PC-9 (cell line): ENCODE data around the gene SIAH2.

Experiments
- CTCF ChIP-seq: fragments of 200-600 bp; sonication (generic); conservative IDR thresholded peaks from 2 replicates; pipeline ENCODE4 v1.6.1; 2017; ENCODE audit warnings: mixed run types, antibody characterized with exemption, mild to moderate bottlenecking, moderate library complexity
- EZH2 ChIP-seq: fragments of 200-600 bp; sonication (generic); IDR thresholded peaks from 2 replicates; pipeline ENCODE4 v1.8.0; 2017; ENCODE audit warnings: antibody characterized with exemption, low read depth

- TF ChIP-seq CTCF (no peak), EZH2 (no peak)
These were observed at the start of gene SIAH2 for GRCh38 chr3:150763122-150763840.
